ENCODE results near the gene TENT5A. TPM values are rescaled to one million over a fixed set of nuclear protein-coding genes. Genes with fewer than 3 reads are reported as not detected.

Gene TENT5A
- polyA plus RNA-seq, 3 donors, result 9.1 to 28.9 (median 12.1) TPM

DNA sequence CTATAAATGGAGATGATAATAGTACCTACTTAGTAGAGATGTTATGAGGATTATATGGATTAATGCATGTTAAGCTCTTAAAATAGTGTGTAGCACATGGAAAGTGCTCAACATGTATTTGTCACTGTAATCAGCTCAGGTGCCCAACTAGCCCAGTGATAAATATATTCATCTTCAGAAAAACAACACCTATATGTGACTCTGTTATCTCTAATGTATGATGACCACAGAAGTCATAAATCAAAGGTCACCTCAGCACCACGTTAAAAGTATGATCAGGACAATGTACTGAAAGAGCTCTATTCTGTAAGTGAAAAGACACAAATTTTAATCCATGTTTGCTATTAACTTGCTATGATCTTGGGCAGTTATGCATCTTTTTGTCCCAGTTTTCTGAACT, 36.8 kb upstream of the TENT5A start:
- H3K27me3 Mint-ChIP-seq (ENCODE audit: low read depth in 3 of 3), result no peaks in the 10 kb centered on the region
- H3K36me3 Mint-ChIP-seq, result no peaks in the 10 kb centered on the region
- Histone ChIP-seq H3K4me3 (replicated peaks in 1 of 3; ENCODE audit: low read depth in 2 of 3, low read length in 3 of 3) (no peak overlapping the region), H4K20me1 (ENCODE audit: insufficient read depth, low read length) (no peaks in the 10 kb centered on the region), H3K36me3 (replicated peaks in 1 of 2; ENCODE audit: control insufficient read depth in 1 of 2, insufficient read depth in 2 of 2, low read length in 2 of 2) (no peaks in the 10 kb centered on the region), H3K4me2 (replicated peaks; ENCODE audit: extremely low read depth, low read length, poor library complexity, severe bottlenecking) (no peak overlapping the region), H3K9ac (ENCODE audit: insufficient read depth, low read length, poor library complexity, severe bottlenecking) (no peak overlapping the region), H3K27me3 (ENCODE audit: control insufficient read depth in 2 of 2, insufficient read depth in 2 of 2, low read length in 2 of 2) (no peaks in the 10 kb centered on the region), H3K79me2 (ENCODE audit: insufficient read depth, low read length) (no peaks in the 10 kb centered on the region), H2AFZ (ENCODE audit: insufficient read depth, low read depth, low read length, poor library complexity, severe bottlenecking) (no peak overlapping the region), H3K9me3 (replicated peaks in 1 of 2; ENCODE audit: control insufficient read depth in 1 of 2, insufficient read depth in 1 of 2, low read length in 2 of 2) (no peaks in the 10 kb centered on the region), H3K4me1 (ENCODE audit: control insufficient read depth in 1 of 2, insufficient read depth in 2 of 2, low read length in 2 of 2) (peaks cover 18 to 20% of the 10 kb centered on the region in 2 donors), H3K27ac (ENCODE audit: low read depth in 1 of 2, low read length in 2 of 2) (no peak overlapping the region)
- peaks cover 31% of the 10 kb centered on the region for H3K4me1 Mint-ChIP-seq
- TF ChIP-seq, protein P1, sequence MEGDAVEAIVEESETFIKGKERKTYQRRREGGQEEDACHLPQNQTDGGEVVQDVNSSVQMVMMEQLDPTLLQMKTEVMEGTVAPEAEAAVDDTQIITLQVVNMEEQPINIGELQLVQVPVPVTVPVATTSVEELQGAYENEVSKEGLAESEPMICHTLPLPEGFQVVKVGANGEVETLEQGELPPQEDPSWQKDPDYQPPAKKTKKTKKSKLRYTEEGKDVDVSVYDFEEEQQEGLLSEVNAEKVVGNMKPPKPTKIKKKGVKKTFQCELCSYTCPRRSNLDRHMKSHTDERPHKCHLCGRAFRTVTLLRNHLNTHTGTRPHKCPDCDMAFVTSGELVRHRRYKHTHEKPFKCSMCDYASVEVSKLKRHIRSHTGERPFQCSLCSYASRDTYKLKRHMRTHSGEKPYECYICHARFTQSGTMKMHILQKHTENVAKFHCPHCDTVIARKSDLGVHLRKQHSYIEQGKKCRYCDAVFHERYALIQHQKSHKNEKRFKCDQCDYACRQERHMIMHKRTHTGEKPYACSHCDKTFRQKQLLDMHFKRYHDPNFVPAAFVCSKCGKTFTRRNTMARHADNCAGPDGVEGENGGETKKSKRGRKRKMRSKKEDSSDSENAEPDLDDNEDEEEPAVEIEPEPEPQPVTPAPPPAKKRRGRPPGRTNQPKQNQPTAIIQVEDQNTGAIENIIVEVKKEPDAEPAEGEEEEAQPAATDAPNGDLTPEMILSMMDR (IDR thresholded peaks at IDR 0.05), result no peak
- no peak for DNase-seq
- intact Hi-C loops (cut with micrococcal nuclease), result no loop called here
- peak overlapping the region in 1 of 7 donors; percentile 11 for H3K27ac Mint-ChIP-seq
- H3K9me3 Mint-ChIP-seq, result no peaks in the 10 kb centered on the region
- no peak overlapping the region for H3K4me3 Mint-ChIP-seq
- WGBS (ENCODE audit: insufficient coverage), result no CpG with 5 or more reads among the region's 1 CpG

DNA sequence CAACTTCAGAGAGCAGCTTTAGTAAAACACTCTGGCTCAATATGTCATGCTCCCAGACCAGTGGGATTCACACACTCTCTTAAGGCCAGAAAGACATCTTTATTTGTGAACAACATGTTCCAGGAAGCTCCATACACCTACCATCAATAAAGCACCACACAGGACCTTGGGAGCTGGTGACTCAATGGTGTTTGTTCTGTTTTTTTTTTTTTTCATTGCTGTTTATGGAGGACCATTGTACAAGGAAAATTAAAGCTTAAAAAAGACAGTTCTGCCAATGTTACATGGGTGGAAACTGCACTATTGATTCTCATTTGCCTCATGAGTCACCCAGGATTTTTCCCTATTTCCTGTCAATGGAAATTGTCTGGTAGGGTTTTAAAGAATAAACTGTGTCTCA, 36.3 kb upstream of the TENT5A start:
- H3K4me3 Mint-ChIP-seq, result no peak overlapping the region
- no peak overlapping the region for H2AFZ ChIP-seq (ENCODE audit: insufficient read depth, low read depth, low read length, poor library complexity, severe bottlenecking)
- intact Hi-C loops (cut with micrococcal nuclease), result no loop called here
- DNase-seq, result no peak
- H3K9me3 Mint-ChIP-seq, result no peaks in the 10 kb centered on the region
- H3K27ac ChIP-seq (ENCODE audit: low read depth in 1 of 2, low read length in 2 of 2), result no peak overlapping the region
- no peak overlapping the region for H3K27ac Mint-ChIP-seq
- H3K27me3 ChIP-seq (ENCODE audit: control insufficient read depth in 2 of 2, insufficient read depth in 2 of 2, low read length in 2 of 2), result no peaks in the 10 kb centered on the region
- no peaks in the 10 kb centered on the region for H3K27me3 Mint-ChIP-seq (ENCODE audit: low read depth in 3 of 3)
- no peak overlapping the region for H3K4me3 ChIP-seq (replicated peaks in 1 of 3; ENCODE audit: low read depth in 2 of 3, low read length in 3 of 3)
- peaks cover 14 to 15% of the 10 kb centered on the region in 2 donors for H3K4me1 ChIP-seq (ENCODE audit: control insufficient read depth in 1 of 2, insufficient read depth in 2 of 2, low read length in 2 of 2)
- H3K4me2 ChIP-seq (replicated peaks; ENCODE audit: extremely low read depth, low read length, poor library complexity, severe bottlenecking), result no peak overlapping the region
- H3K79me2 ChIP-seq (ENCODE audit: insufficient read depth, low read length), result no peaks in the 10 kb centered on the region
- H4K20me1 ChIP-seq (ENCODE audit: insufficient read depth, low read length), result no peaks in the 10 kb centered on the region
- peaks cover 26% of the 10 kb centered on the region for H3K4me1 Mint-ChIP-seq
- H3K36me3 Mint-ChIP-seq, result no peaks in the 10 kb centered on the region
- no peak overlapping the region for H3K9ac ChIP-seq (ENCODE audit: insufficient read depth, low read length, poor library complexity, severe bottlenecking)
- no peaks in the 10 kb centered on the region for H3K36me3 ChIP-seq (replicated peaks in 1 of 2; ENCODE audit: control insufficient read depth in 1 of 2, insufficient read depth in 2 of 2, low read length in 2 of 2)
- TF ChIP-seq, protein P1 (IDR thresholded peaks at IDR 0.05), result no peak
- H3K9me3 ChIP-seq (replicated peaks in 1 of 2; ENCODE audit: control insufficient read depth in 1 of 2, insufficient read depth in 1 of 2, low read length in 2 of 2), result no peaks in the 10 kb centered on the region

Data from CD14-positive monocyte (primary cell).